A204.1 (cell line): ENCODE results near the gene COL6A2.

ENCODE experiments used
- FAIRE-seq: peaks from 2 replicates; lab custom pipeline; 2012; peaks lifted over from hg19 to GRCh38; lab: Jason Lieb, UNC

The COL6A2 gene

GRCh38 chr21:46114963-46115362 is 17.1 kb downstream of the COL6A2 start:
- no peak for FAIRE-seq

GRCh38 chr21:46115441-46116188 is 17.7 kb downstream of the COL6A2 start:
- no peak for FAIRE-seq

- no peak for FAIRE-seq
Observed at GRCh38 chr21:46116189-46116775, 18.4 kb downstream of the COL6A2 start.

DNA sequence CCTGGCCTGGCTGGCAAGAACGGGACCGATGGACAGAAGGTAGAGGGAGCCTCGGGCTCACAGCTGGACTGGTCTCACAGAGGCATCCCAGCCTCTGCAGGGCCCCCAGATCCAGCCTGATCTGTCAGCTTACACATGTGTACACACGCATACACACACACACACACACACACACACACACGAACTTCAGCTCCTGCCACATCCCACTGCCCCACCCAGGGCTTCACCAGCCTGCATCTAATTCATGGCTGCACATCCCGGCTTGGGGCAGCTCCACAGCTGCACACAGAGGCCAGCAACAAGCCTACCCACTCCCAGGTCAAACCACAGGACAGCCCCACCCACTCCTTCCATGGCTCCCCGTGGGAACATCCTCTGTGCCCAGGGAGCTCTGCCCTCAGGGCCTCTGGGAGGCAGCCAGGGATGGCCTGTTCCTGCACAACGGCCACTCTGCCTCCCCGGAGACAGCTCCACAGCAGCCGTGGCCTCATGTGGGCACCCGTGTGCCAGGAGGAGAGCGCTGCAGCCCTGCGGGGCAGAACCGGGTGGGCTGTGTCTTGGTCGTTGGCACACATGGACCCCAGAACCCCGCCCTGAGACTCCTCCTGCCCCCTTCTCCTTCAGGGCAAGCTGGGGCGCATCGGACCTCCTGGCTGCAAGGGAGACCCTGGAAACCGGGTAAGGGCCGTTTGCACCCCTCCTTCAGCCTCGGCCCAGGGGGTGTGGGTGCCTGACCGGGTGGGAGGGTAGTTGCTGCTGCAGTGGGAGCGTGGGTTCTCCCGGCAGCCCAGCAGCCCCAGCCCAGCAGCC is 19.1 kb downstream of the COL6A2 start:
- FAIRE-seq: no peak

GRCh38 chr21:46117586-46118315 is 19.8 kb downstream of the COL6A2 start:
- FAIRE-seq: no peak

- FAIRE-seq: no peak
Observed at GRCh38 chr21:46118316-46119143, 20.6 kb downstream of the COL6A2 start.

GRCh38 chr21:46119144-46119636 is 21.3 kb downstream of the COL6A2 start:
- FAIRE-seq: no peak

DNA sequence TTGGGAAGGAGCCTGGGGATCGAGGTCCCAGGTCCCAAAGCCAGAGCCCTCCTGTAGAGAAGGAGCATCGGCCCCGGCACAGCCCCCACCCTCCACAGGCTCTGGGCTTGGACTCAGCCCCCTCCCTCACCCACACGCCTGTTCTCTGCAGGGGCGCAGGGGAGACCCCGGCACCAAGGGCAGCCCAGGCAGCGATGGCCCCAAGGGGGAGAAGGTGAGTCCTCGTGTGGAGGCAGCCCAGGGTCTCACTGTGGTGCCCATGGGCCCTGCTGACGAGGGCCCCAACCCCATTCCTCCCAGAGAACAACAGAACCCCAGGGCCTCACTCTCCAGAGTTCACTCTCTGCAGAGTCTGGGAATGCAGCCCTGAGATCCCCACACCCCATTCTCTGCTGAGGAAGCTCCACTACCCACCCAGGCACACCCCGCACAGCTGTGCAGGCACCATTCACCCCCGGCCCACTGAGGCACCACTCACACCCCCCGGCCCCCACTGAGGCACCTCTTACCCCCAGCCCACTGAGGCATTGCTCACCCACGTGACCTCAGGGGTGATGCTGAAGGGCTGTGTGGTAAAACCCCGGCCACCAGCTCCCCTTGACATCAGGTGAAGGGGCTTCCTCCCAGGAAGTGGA is 21.8 kb downstream of the COL6A2 start:
- FAIRE-seq: no peak

- FAIRE-seq: no peak
Observed at GRCh38 chr21:46120301-46121285, 22.7 kb downstream of the COL6A2 start.

DNA sequence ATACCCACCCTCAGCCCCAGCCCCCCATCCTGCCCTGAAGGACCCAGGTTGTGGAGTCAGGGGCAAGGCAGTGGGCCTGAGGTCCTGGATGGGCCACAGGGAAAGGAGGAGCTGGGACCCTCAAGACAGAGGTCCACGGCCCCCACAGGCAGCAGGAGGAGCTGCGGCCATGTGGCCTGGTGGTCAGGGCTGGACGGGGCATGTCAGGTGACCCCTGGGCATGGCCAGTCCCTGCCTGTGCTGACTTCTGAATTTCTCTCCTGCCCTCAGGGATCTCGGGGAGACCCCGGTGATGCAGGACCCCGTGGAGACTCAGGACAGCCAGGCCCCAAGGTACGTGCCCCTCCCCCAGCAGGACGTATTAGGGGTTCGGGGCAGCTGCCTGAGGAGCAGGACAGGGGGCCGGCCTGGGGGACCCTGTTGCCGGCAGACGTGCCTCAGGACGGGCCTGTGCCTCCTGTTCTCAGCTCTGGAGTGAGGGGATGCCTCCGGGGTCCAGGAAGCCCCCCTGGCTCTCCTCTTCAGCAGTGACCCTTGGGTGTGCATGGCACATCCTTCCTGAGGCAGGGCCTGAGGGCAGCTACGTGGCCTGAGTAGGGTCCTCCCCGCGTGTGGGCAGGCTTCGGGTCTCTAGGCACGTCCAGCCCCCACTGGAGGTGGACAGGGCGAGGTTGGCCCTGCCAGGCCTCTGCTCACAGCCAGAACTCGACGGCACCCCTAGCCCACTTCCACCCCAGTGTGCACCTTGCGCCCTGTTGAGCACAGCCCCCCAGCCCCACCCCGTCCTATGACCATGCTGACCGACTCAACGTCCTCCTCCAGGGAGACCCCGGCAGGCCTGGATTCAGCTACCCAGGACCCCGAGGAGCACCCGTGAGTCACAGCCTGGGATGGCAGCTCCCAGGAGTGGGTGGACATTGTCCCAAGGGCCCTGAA is 23.6 kb downstream of the COL6A2 start:
- FAIRE-seq: no peak

DNA sequence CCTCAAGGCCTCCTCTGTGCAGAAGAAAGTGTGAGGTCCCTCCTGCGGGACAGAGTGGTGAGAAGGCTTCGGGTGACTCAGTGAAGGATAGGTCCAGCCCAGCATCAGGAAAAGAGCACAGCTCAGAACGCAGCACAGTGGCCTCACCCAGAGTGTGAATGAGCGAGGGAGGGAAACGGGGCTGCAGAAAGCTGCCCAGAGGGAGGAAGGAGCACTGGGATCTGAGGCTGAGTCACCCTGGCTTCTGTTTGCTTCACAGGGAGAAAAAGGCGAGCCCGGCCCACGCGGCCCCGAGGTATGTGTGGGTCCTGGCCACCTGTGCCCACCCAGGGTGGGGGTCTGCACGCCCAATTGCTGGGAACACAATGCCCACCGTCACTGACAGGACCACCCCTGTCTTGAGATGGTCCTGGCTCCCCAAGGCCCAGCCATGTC is 24.3 kb downstream of the COL6A2 start:
- FAIRE-seq: no peak

GRCh38 chr21:46122758-46123683 is 25.1 kb downstream of the COL6A2 start:
- no peak for FAIRE-seq

DNA sequence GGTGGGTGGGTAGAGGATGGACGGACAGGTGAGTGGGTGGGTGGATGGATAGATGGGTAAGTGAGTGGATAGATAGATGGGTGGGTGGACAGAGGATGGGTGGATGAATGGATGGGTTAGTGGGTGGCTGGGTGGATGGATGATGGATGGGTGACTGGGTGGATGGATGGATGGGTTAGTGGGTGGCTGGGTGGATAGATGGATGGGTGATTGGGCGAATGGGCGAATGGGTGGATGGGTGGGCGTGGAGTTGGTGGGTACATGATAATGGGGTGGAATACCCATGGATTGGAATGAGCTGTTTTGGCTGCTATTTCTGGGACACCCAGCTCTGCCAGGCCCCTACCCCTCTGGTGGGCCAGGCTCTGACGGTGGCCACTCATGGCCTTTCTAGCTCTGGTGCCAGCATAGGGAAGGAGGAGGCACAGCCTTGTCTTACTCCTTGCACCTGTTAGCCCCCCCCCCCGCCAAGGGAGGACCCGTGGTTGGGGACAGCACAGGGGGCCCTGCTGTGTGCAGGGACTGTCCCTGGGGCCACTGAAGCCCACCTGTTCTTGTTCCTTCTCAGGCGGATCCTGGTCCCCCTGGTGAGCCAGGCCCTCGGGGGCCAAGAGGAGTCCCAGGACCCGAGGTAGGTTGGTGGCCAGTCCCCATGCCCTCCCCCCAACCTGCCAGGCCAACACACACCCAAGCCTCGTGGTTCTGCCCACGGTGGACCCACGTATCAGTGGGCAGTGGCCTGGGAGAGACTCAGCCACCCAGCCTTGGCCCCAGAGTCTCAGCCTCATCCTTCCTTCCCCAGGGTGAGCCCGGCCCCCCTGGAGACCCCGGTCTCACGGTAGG is 26.4 kb downstream of the COL6A2 start:
- FAIRE-seq: no peak

GRCh38 chr21:46124926-46125845 is 27.3 kb downstream of the COL6A2 start:
- FAIRE-seq: no peak

- FAIRE-seq: no peak
Observed at GRCh38 chr21:46125846-46126301, 28.0 kb downstream of the COL6A2 start.
